ENCODE measurements around the gene SORBS2.
A peak's percentile ranks its signal among the peaks of the same experiment; 100 is the strongest.

GRCh38 chr4:185640811-185641675 lies 171.0 kb downstream of the SORBS2 start:
- TF ChIP-seq CTCF (IDR thresholded peaks at IDR 0.05; ENCODE audit: borderline replicate concordance, extremely low read depth, low read length, poor library complexity, severe bottlenecking), result peak; percentile 43
- no peak for TF ChIP-seq EZH2 (IDR thresholded peaks at IDR 0.05; ENCODE audit: borderline replicate concordance, low read depth, low read length, severe bottlenecking)

All from DND-41 (cell line).